NCI-H2081 (cell line): Measurements from ENCODE around the gene VWA7.

Experiments
- DNase-seq, 2 experiments: peaks; one replicate each; lab custom pipeline; 2025; lab: John Stamatoyannopoulos, UW

VWA7 gene

GRCh38 chr6:31778999-31779885, 2.1 kb upstream of the VWA7 start:
- DNase-seq, result no peak

- DNase-seq, result no peak
These were observed 1.1 kb upstream of the VWA7 start for GRCh38 chr6:31778193-31778592.

DNA sequence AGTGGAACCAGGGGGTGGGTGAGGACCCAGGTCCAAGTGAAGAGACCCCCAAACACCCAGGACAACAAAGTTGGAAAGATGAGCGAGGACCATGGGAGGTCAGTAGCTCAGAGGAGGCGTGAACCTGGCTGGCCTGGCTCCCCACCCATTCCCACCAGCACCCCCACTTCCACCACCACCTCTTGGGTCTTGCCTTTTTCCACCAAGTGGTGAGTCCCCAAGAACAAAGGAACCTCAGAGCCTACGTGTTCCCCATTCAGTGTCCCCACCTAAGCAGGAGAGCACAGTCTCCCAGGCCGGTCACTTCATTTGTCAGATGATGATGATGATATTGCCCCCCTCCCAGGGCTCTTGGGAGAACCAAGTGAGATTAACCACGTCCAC, 531 bp upstream of the VWA7 start:
- DNase-seq, result no peak

DNA sequence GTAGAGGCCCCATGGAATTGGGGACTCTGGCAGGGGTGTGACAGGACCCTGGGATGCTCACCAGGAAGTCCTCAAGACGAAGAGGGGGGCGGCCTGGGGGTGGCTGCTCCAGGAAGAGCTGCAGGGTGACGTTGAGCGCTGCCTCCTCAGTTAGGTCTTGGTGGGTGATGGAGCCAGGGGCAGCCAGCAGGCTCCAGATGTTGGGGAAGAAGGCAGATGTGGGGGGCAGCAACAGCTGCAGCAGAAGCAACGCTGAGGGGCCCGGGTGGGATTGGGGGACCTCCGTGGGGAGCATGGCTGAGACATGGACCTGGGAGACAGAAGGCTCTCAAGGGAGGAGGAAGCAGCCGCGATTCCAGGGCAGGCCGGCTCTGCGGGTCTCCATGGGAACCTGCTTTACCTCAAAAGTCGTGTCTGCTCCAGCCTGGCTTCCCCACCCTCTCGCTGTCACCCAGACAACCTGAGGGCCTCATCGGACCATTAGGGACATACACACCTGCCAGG, 591 bp downstream of the VWA7 start:
- DNase-seq, result no peak

GRCh38 chr6:31775633-31776484, 1.3 kb downstream of the VWA7 start:
- no peak for DNase-seq

GRCh38 chr6:31775184-31775583, 1.9 kb downstream of the VWA7 start:
- DNase-seq, result no peak

DNA sequence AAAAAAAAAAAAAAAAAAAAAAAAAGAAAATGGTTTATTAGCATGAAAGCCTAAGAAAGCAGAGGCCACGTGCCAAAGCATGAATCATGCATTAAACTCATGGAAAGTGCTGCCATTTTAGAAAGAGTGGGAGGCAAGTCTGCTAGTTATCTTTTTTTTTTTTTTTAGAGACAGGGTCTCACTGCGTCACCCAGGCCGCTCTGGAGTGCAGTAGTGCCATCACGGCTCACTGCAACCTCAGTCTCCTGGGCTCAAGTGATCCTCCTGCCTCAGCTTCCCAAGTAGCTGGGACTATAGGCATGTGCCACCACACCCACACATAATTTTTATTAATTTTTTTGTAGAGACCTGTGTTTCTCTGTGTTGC, 5.2 kb downstream of the VWA7 start:
- DNase-seq, result no peak

DNA sequence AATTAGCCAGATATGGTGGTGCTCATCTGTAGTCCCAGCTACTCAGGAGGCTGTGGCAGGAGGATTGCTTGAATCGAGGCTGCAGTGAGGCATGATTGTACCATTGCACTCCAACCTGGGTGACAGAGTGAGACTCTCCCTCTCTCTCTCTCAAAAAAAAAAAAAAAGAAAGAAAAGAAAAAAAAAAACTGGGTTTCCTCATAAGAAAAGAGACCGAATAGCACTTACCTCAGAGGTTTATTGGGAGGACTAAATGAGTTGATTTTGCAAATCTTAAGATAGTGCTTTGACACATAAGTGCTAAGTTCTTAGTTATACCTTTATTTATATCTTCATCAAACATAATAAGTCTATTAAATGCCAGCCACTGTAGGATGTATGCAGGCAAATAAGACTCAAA, 6.3 kb downstream of the VWA7 start:
- DNase-seq, result no peak

DNA sequence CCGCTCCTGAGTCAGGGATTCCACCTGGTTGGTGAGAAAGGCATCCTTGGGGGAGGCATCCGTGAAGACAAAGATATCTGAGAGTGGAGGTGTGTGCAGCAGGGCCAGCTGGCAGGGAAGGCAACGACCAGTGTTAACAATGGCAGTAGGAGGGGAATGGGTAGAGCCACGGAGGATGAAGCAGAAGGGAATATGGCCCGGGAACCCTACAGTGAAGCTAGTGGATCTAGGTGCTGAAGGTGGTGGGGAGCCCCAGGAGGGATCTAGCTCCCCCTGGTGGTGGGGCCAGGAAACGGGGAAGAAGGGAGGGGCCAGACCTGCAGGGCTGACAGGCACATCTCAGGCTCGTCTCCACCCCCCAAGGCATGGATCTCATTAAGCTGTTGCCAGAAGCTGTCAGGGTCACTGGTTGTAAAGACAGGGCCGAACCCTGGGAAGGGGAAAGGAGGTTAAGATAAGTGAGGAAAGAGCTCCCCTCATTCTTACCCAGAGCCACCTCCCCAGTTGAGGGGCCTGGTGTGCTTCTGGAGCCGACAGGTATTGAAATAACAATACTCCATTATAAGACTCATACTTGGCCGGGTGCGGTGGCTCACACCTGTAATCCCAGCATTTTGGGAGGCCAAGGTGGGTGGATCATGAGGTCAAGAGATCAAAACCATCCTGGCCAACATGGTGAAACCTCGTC, 7.3 kb downstream of the VWA7 start:
- peak; percentile 26 to 36 for DNase-seq

DNA sequence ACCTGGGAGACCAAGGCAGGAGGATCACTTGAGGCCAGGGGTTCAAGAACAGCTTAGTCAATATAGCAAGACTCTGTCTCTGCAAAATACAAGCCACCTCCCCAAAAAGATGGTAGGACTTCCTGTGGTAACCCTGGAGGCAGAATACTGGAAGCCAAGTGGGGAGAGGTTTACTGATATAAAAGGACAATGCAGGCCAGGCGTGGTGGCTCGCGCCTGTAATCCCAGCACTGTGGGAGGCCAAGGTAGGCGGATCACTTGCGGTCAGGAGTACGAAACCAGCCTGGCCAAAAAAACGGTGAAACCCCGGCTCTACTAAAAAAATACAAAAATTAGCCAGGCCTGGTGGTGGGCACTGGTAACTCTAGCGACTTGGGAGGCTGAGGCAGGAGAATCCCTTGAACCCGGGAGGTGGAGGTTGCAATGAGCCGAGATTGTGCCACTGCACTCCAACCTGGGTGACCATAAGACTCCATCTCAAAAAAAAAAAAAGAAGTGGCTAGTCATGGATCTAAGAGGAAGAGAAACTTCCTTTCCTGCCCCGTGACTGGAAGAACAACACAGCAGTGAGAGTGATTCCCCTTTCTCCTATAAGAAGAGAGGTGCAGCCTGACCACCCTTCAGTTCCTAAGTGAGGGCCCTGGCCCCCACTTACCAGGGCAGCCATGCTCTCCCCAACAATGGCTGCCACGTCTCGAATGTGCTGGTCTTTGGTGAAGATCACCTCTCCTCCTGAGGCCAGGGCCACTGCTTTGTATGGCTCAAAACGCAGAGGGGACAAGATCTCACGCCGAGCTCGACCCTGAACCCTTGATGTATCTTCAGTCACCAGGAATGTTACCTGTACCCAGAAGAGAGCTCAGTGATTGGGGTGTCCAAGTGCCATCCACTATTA, 8.5 kb downstream of the VWA7 start:
- no peak for DNase-seq

- no peak for DNase-seq
These were observed 10.0 kb downstream of the VWA7 start for GRCh38 chr6:31767096-31767645.

DNA sequence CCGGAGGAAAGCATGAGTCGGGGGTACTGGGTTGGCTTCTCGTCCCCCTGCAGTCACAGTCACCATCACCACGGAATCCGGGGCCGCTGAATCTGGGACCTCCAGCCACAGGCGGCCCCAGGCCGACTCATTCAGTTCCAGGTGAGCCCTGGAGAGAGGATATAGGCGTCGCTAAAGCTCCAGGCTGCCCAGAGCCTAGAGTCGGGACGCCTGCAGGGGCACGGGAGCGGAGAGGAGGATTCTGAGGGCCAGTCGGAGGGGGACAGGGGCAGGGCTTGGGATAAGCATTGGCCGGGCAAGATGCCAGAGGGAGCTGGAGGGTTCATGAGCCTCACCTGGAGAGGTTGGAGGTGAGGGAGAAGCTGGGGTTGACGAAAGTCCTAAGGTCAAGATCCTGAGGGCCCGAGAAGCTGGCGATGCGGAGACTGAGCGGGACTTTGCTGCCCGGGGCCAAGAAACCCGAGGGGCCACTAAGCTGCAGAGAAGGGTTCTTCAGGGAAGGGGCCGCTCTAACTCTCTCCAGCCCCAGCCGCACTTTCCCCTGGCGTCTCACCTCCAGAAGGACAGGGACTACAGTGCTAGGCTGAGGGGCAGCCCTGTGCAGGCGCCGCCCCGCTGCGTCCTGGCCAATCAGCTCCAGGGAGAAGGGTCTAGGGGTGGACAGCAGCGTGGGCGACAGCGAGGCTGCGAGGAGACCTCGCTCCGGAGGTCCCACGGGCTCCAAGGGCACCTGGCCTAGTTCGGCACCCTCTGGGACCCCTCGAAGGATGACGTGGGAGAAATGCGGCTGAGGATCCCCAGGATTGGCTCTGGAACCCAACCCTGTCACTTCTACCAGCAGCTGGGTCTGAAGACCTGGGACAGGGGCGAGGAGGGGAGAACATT, 11.0 kb downstream of the VWA7 start:
- no peak for DNase-seq

GRCh38 chr6:31765559-31765909, 11.6 kb downstream of the VWA7 start:
- DNase-seq, result no peak

DNA sequence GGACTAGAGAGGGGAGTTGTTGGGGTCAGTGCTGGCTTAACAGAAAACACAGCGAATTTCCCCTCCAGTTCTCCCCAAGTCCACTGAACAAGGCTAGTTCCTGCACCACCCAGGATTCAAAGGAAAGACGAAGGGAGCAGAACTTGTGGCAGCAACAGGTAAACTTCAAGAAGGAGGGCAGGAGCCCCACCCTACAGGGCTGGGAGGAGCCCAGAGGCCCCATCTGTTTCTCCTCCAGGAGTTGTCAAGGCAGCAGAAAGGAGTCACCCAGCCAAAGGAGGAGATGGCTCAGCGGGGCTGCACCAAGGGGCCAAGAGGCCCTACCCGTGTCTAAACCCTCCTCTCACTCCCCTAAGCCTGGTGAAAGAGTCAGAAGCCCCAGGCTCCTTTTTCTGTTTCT, 12.9 kb downstream of the VWA7 start:
- DNase-seq, result no peak

- DNase-seq, result no peak
These were observed 13.5 kb downstream of the VWA7 start for GRCh38 chr6:31763619-31763940.

DNA sequence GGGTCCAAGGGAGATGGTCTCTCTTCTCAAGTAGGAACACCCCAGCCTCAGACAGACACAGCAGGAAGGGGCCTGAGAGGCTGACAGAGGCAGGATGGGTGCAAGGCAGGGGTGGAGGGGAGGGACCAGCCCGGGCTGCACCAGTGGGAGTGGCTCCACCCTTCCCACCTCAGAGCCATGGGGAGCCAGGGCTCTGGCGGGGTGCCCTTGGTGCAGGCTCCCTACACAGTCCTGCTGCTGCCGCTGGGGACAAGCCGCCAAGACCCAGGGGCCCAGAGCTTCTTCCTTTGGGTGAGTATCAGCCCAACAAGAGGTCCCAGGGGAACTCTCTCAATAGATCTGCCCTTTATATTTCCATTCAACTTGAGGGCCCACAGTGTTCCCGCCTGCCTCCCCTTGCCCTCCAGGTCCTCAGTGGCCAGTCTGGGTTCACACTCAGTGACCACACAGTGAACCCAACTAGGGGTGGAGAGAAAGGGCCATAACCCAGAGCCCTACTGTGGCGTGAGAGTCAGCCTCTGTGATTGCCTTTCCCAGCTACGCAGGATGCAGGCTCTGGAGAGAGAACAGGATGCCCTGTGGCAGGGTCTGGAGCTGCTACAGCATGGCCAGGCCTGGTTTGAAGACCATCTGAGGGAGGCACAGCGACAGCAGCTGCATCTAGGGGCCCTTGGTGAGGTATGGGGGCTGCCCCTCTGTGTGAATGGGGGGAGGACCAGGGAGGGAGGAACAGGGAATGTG, 14.1 kb downstream of the VWA7 start:
- DNase-seq, result no peak

GRCh38 chr6:31762356-31762755, 14.8 kb downstream of the VWA7 start, which contains the start of gene SAPCD1:
SAPCD1 (plus strand) TSS chr6:31762656; CDS start chr6:31763055, 399 bp downstream.
- no peak for DNase-seq

GRCh38 chr6:31761343-31761742, 15.8 kb downstream of the VWA7 start:
- DNase-seq, result no peak

DNA sequence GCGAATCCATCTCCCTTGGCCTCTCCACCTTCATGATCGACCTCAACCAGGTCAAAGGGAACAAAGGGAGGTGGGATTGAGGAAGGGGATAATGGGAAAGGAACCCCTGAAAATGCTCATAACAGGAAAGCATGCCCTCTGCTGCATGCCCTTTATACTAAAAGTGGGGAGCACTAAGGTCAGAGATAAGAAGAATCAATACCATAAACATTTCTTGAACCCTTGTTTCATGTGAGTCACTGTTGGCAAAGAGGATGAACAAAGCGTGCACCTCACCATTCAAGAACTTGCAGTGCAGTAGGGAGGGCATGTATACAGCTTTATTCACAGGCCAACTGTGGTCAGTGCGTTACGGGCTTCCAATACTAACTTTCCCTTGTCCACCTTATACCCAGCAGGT, 16.3 kb downstream of the VWA7 start:
- no peak for DNase-seq

DNA sequence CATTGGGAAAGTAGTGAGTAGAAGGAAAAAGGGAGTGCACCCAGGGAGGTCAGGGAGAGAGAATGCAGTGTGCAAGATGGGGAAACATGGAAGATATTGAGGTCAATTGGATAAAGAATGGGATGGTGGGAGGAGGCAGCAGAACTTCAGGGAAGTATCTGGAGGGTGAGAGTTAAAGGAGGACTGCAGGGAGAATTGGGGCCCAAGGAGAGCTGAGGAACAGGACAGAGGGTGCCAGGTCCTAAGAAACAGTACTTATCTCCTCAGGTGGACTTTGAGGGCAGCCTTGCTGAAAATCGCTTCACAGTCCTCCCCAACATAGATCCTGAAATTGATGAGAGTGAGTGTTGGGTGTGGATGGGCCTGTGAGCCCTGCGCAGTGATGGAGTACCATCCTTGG, 18.8 kb downstream of the VWA7 start:
- DNase-seq, result no peak
